Large intestine (tissue), 12 donors: ENCODE data around the gene POU2F2. TPM values are rescaled to one million over a fixed set of nuclear protein-coding genes. Genes with fewer than 3 reads are reported as not detected.

Source experiments
- DNase-seq, 2 donors: peaks; one replicate each; pipeline versions ENCODE4 v3.0.0 to v3.0.0-alpha.2; 2013
- H3K27ac ChIP-seq: one replicate; pipeline ENCODE4 v1.5.1; 2013; ENCODE audit warnings: low read length
- H3K27me3 ChIP-seq: 2 replicates; pipeline ENCODE4 v1.6.1; 2013; ENCODE audit warnings: low read length; ENCODE audit not compliant: control insufficient read depth, insufficient read depth
- H3K36me3 ChIP-seq: 2 replicates; pipeline ENCODE4 v1.6.1; 2013; ENCODE audit warnings: low read length; ENCODE audit not compliant: control insufficient read depth, insufficient read depth
- H3K4me1 ChIP-seq: one replicate; pipeline ENCODE4 v1.6.1; 2013; ENCODE audit warnings: low read length; ENCODE audit not compliant: control insufficient read depth, insufficient read depth
- H3K4me3 ChIP-seq: one replicate; pipeline ENCODE4 v1.5.1; 2013; ENCODE audit warnings: low read length
- H3K9me3 ChIP-seq: one replicate; pipeline ENCODE4 v1.6.1; 2013; ENCODE audit warnings: mild to moderate bottlenecking, low read depth, low read length, moderate library complexity; ENCODE audit not compliant: control insufficient read depth
- WGBS: methylation state at CpG from one replicate; pipeline ENCODE4 v1.1.5; 2013; ENCODE audit warnings: low lambda C conversion rate; ENCODE audit not compliant: insufficient coverage; 5-methylcytosine and 5-hydroxymethylcytosine counted together
- long read RNA-seq, 11 donors: transcript quantifications; one replicate each; lab custom pipeline, GENCODE V29; 2026
- polyA plus RNA-seq: library from polyadenylated mRNA; unstranded; fragments of 120-200 nt; gene quantifications from one replicate; pipeline ENCODE4 v1.2.1, GENCODE V29; 2013

The POU2F2 gene
- 2.7 TPM for polyA plus RNA-seq
- long read RNA-seq, donor 1, result 0 reads
- long read RNA-seq, donor 2, partial matches to known transcripts, result 0 of 1 reads
- long read RNA-seq, donor 2, other reads (novel, unspliced or antisense), result 0 of 1 reads
- long read RNA-seq, donor 3, result 0 reads
- long read RNA-seq, donor 4, result 0 reads
- long read RNA-seq, donor 5, result 0 reads
- long read RNA-seq, donor 6, result 0 reads
- long read RNA-seq, donor 7, result 0 reads
- long read RNA-seq, donor 8, result 0 reads
- long read RNA-seq, donor 9, result 0 reads
- long read RNA-seq, donor 10, result 0 reads
- long read RNA-seq, donor 11, result 0 reads

DNA sequence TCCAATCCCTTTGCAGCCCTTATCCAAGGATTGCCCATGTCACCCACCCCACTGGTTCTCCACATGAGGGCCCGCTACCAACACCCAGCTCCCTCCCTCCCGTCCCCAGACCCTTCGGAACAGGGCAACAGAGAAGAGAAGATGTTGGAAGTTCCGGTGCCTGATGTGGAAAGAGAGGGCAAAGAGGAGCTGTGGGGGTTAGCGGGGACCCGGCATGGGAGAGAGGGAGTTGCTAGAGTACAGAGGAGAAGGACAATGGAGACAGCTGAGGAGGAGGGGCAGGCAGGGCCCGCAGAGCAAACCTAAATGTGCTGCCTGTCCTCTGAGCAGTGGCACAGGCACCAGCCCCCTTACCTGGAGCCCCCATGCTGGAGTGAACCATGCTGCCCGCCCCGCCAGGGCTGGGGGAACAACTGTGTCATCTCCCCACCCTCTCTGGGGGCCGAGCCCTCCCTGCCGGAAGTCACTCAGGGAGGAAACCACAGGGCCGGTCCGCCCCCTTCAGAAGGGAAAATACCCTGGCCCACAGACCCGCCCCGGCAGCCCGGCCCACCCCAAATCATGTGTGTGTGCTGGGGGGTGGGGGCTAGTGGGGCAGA lies at the start of gene POU2F2:
Gene POU2F2 (minus strand): TSS at position 417 of the 599 bp plus-strand sequence. CDS start 35 bp downstream, at position 382.
- no peak within 1 kb of the TSS for H3K27ac ChIP-seq
- H3K9me3 ChIP-seq, result no peaks in the 10 kb centered on the region
- no peak within 1 kb of the TSS for H3K4me3 ChIP-seq
- H3K36me3 ChIP-seq, result no peaks in the 10 kb centered on the region
- WGBS, result 0% methylated on average over 2 of the region's 16 CpGs
- peaks cover 57% of the 10 kb centered on the region for H3K27me3 ChIP-seq
- peaks cover 3% of the 10 kb centered on the region for H3K4me1 ChIP-seq
- DNase-seq, result peak in 1 of 2 donors; percentile 17

DNA sequence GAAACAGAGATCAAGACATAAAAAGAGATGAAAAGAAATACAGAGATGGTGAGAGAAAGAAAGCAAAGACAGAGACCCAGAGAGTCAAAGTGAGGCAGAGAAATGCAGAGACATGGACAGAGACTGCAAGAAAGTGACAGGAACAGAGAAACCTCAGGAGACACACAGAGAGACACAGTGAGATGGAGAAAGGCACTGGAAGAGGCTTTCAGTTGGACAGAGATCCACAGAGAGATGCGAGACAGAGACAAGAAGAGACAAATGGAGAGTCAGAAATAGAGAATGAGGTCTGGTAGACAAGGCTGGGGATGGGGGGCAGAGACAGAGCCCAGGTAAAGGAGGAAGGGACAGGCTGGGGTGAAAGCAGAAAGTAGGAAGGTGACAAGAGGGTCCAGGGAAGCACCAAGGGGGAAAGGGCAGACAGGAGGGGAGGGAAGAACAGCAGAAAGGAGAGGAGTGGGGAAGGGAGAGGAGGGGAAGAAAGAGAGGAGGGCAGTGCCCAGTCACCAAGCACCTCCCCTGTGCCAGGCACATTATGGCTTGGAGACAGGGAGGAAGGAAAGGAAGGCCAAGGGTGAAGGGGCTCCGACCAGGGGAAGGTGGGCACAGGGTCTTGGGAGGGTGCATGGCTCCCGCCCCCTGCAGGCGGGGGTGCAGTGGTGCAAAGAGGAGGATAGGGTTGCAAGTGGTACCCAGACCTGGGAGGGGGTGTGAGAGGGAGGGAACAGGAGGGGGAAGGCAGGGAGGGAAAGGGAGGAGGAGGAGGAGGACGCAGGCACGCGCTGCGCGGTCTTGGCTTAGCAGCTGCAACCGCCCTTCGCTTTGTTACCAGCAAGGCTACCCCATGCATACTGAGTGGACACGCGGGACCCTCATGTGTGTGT lies 46.8 kb upstream of the POU2F2 start:
- Histone ChIP-seq H3K4me3 (no peak overlapping the region), H3K4me1 (no peaks in the 10 kb centered on the region), H3K27ac (no peak overlapping the region), H3K36me3 (no peaks in the 10 kb centered on the region), H3K27me3 (peaks cover 69% of the 10 kb centered on the region), H3K9me3 (no peaks in the 10 kb centered on the region)
- WGBS, result 89% methylated on average over 1 of the region's 13 CpGs
- no peak for DNase-seq

DNA sequence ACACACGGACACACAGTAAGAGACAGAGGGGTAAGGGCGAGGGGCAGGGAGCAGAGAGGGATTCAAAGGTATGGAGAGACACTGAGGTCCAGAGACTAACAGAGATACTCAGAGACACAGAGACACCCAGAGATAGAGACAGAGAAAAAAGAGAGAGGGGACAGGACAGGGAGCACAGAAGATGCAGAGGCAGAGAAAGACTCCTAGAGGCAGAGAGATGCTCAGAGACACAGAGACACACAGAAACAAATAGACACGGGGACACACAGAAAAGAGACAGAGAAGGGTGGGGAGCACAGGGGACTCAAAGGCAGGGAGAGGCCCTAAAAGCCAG lies 45.4 kb upstream of the POU2F2 start:
- no peaks in the 10 kb centered on the region for H3K4me1 ChIP-seq
- no peak for DNase-seq
- H3K9me3 ChIP-seq, result no peaks in the 10 kb centered on the region
- H3K27ac ChIP-seq, result no peak overlapping the region
- H3K27me3 ChIP-seq, result peaks cover 78% of the 10 kb centered on the region
- no CpG with 5 or more reads among the region's 3 CpGs for WGBS
- H3K36me3 ChIP-seq, result no peaks in the 10 kb centered on the region
- no peak overlapping the region for H3K4me3 ChIP-seq

DNA sequence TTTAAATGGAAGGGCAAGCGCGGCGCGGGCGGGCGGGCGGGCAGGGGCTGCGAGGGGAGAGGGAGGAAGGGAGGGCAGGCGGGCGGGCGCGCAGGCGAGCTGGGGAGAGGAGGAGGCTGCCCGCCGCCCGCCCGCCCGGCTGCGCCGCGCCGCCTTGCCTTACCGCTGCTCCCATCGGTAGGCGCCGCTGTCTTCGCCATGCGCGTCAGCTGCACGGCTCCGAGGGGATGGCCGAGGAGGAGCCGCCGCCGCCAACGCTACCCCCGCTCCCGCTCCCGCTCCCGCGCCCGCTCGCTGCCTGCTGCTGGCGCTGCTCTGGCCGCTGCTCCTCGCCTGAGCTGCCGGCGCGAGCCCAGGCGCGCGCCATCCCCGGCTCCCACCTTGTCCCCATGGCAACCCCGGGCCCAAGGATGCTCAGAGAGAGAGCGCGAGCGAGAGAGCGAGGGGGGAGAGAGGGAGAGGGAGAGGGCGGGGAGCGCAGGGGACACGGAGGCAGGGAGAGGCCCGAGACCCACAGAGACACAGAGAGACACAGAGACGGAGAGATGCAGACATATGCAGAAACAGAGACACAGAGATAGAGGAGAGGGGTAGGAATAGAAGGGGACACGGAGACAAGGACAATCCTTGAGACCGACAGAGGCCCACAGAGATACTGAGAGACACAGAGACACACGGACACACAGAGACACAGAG lies 44.9 kb upstream of the POU2F2 start:
- peaks cover 74% of the 10 kb centered on the region for H3K27me3 ChIP-seq
- no CpG with 5 or more reads among the region's 66 CpGs for WGBS

DNA sequence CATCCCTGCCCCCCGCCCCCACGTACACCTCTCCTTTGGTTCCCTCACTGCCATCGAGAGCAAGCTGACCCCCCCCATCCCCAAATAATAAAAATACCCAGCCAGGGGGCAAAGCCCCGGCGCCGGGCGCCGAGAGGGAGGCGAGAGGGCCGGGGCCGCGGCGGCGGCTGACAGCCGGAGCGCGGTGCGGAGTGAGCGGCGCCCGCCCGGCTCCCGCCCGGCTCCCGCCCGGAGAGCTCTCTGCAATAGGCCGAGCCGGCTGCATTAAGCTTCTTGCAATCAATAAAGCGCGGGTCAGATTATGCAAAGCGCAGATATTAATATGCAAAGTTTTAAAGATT lies 44.4 kb upstream of the POU2F2 start:
- Histone ChIP-seq H3K27me3 (peaks cover 70% of the 10 kb centered on the region), H3K36me3 (no peaks in the 10 kb centered on the region), H3K4me1 (no peaks in the 10 kb centered on the region), H3K4me3 (peak overlapping the region; percentile 23), H3K27ac (peak overlapping the region; percentile 29), H3K9me3 (no peaks in the 10 kb centered on the region)
- WGBS, result no CpG with 5 or more reads among the region's 31 CpGs
- no peak for DNase-seq

More for the DNA sequence above, 44.9 kb upstream of the POU2F2 start:
- Histone ChIP-seq H3K4me1 (no peaks in the 10 kb centered on the region), H3K27ac (no peak overlapping the region), H3K36me3 (no peaks in the 10 kb centered on the region), H3K9me3 (no peaks in the 10 kb centered on the region), H3K4me3 (no peak overlapping the region)
- DNase-seq, result peak; percentile 56 to 64

DNA sequence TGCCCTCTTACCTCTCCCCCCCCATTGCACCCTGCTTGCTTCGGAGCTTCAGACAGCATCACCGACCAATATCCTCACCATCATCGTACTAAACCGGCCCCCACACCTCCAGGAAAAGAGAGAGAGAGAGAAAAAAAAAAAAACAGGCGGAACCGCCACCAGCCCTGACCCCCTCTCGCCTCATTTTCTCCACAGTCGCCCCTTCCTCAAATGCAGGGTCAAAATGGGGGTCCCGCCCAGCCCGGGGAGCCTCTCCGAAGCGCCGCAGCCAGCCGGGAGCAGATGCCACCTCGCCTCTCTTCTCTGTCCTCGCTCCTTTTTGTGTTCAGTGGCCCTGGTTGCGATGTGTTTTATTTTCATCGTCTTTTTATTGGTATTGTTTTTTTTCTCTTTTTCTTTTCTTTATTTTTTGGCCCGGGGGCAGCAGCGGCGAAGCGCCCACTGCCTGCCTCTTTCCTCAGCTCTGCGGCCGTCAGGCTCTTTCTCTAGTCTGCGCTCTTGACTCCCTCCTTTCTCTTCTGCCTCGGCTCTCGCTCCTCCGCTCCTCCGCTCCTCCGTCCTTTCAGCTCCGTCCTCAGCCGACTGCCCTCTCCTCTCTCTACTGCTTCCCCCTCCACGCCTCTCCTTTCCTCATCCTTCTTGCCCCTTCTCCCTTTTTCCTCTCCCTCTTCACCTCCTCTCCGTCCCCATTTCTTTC lies 43.9 kb upstream of the POU2F2 start:
- no peak for DNase-seq
- H3K36me3 ChIP-seq, result no peaks in the 10 kb centered on the region
- no peaks in the 10 kb centered on the region for H3K4me1 ChIP-seq
- peak overlapping the region; percentile 23 for H3K4me3 ChIP-seq
- peaks cover 72% of the 10 kb centered on the region for H3K27me3 ChIP-seq
- no peaks in the 10 kb centered on the region for H3K9me3 ChIP-seq
- WGBS, result 5% methylated on average over 11 of the region's 34 CpGs
- peak overlapping the region; percentile 29 for H3K27ac ChIP-seq

DNA sequence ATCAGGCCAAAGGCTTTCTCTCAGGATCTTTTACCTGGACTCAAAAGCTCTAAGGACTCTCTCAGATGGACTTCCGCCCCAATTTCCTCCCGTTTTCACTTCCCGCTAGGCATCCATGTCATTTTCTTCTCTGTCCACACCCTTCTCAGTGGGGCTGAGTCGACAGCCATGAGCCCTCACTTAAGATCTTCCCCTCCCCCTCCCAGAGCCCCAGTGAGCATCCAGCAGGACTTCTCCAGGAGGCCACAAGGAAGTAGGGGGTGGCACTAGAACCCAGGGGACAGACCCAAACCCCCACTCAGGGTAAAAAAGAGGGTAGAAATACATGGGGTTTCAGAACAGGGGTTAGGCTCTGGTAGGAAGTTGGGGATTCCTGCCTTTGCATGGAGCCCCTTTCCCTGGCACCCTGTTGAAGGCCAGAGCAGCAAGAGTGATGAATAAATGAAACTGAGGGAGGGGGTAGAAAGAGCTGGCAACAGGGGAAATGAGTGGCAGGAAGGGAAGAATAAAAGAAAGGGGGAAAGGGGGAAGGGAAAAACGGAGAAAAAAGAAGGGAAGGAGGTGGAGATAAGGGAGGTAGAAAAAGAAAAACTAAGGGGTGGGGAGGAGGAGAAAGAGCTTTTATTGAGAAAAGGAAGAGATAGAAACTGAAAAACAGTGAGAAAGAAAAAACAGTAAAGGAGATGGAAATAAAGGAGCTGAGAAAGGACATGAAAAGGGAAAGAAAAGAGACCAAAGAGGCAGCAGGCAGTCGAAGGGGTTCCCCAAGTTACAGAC lies 42.9 kb upstream of the POU2F2 start:
- no peak for DNase-seq
- H3K4me1 ChIP-seq, result no peaks in the 10 kb centered on the region
- H3K4me3 ChIP-seq, result peak overlapping the region; percentile 23
- peaks cover 67% of the 10 kb centered on the region for H3K27me3 ChIP-seq
- no peaks in the 10 kb centered on the region for H3K36me3 ChIP-seq
- H3K9me3 ChIP-seq, result no peaks in the 10 kb centered on the region
- 30% methylated on average over 2 of the region's 6 CpGs for WGBS
- H3K27ac ChIP-seq, result no peak overlapping the region

DNA sequence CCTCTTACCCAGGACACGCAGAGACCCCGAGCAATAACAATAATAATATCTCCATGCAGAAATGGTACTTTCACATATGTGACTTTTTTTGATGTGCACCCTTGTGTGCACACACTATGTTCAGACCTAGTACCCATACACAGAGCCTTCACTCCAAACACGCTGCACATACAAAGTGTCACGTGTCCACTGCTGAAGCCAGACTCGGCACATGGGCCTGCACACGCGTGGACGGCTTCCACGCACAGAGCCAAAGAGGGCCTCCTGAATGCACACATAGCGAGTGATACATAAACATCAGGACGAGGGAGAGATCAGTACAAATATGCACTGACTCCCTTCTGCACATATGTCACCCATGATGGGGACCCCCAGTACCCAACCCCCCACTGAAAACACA lies 41.9 kb upstream of the POU2F2 start:
- DNase-seq, result no peak
- no peaks in the 10 kb centered on the region for H3K9me3 ChIP-seq
- no CpG with 5 or more reads among the region's 11 CpGs for WGBS
- H3K4me3 ChIP-seq, result no peak overlapping the region
- no peaks in the 10 kb centered on the region for H3K4me1 ChIP-seq
- no peak overlapping the region for H3K27ac ChIP-seq
- no peaks in the 10 kb centered on the region for H3K36me3 ChIP-seq
- H3K27me3 ChIP-seq, result peaks cover 62% of the 10 kb centered on the region

DNA sequence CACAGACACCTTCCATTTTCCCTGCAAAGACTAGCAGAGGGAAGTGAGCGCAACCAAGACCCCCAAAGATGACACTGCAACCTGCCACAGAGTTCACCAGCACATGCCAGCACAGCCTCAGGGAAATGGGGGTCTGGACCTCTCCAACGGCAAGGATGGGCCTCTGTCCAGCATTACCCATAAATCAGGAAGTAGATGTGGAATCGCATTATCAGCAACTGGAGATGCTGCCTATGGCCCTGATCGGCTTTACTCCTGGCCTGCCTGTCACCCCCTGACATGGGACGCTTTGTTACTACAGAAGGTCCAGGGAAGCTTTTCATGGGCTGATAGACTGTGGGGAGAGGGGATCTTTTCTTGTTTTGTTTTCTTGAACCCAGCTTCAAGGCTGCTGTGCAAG lies 41.4 kb upstream of the POU2F2 start:
- Histone ChIP-seq H3K36me3 (no peaks in the 10 kb centered on the region), H3K27me3 (peaks cover 57% of the 10 kb centered on the region)

More for the DNA sequence above, 41.4 kb upstream of the POU2F2 start:
- Histone ChIP-seq H3K9me3 (no peaks in the 10 kb centered on the region), H3K4me1 (no peaks in the 10 kb centered on the region), H3K27ac (no peak overlapping the region), H3K4me3 (no peak overlapping the region)
- WGBS, result no CpG with 5 or more reads among the region's 5 CpGs
- DNase-seq, result no peak
